Mononuclear cell (primary cell): Measurements from ENCODE around the gene SHB. TPM values are rescaled to one million over a fixed set of nuclear protein-coding genes. Genes with fewer than 3 reads are reported as not detected.

Experiments used
- H3K27me3 ChIP-seq: 2 replicates; pipeline ENCODE4 v1.6.0; 2011; ENCODE audit warnings: low read length, control low read depth; ENCODE audit not compliant: insufficient read depth
- H3K4me1 ChIP-seq: 2 replicates; pipeline ENCODE4 v1.5.1; 2011; ENCODE audit warnings: mild to moderate bottlenecking, low read length, control low read depth; ENCODE audit not compliant: insufficient read depth
- H3K4me3 ChIP-seq: 2 replicates; pipeline ENCODE4 v1.5.1; 2011; ENCODE audit warnings: mild to moderate bottlenecking, low read length, moderate library complexity
- H3K9me3 ChIP-seq: 2 replicates; pipeline ENCODE4 v1.5.1; 2011; ENCODE audit warnings: low read depth, mild to moderate bottlenecking, control low read depth, low read length
- total RNA-seq: library from RNA; depleted of rRNA; stranded (reverse); fragments of >200 nt; gene quantifications from one replicate; pipeline ENCODE4 v1.2.3, GENCODE V29; 2012

The SHB gene, protein sequence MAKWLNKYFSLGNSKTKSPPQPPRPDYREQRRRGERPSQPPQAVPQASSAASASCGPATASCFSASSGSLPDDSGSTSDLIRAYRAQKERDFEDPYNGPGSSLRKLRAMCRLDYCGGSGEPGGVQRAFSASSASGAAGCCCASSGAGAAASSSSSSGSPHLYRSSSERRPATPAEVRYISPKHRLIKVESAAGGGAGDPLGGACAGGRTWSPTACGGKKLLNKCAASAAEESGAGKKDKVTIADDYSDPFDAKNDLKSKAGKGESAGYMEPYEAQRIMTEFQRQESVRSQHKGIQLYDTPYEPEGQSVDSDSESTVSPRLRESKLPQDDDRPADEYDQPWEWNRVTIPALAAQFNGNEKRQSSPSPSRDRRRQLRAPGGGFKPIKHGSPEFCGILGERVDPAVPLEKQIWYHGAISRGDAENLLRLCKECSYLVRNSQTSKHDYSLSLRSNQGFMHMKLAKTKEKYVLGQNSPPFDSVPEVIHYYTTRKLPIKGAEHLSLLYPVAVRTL
- 5.2 TPM for total RNA-seq

DNA sequence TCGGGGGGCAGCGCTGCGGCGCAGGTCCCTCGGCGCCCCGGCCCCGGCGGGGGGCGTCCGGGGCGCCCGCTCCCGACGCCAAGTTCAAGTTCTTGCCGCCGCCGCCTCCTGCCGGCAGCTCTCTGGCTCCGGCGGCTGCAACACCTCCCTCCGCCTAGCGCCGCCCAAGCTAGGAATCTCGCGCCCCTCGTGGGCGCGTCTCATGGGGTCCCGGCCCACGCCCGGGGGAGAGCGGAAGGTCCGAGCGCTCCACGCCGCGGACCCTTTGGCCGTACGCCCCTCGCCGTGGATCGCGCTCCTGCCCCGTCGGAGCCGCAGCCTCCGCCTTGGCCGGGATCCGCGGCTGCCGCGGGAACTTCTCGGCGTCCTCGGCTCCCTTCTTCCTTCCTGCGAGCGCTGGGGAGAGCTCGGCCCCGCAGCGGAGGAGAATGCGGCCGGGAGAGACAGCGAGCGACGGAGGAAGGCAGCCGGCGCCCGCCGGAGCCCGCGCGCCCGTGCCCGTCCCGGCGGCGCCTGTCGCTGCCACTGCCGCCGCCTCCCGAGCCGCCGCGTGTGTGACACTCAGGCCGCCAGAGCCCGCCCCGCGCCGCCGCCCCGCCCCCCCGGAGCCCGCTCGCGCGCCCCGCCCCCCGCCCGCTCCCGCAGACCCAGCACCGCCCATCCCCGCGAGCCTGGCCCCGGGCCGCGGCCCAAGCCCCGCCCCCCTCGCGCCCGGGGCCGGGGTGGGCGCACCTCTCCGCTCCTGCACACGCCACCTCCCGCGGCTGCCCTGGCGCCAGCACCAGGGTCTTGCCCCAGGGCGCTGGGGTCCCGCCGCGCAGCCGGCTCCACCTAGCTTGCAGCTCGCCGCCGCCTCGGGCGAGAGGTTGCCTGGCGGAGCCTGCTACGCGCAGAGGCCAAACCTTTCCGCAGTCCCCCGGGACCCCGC, at the start of gene SHB:
SHB (minus strand) TSS at position 527 of the 928 bp plus-strand sequence. CDS start 582 bp downstream, outside the sequence.
- Histone ChIP-seq H3K9me3 (no peaks in the 10 kb centered on the region), H3K4me3 (peak within 1 kb of the TSS; percentile 64), H3K4me1 (peaks cover 32% of the 10 kb centered on the region), H3K27me3 (peaks cover 14% of the 10 kb centered on the region)

DNA sequence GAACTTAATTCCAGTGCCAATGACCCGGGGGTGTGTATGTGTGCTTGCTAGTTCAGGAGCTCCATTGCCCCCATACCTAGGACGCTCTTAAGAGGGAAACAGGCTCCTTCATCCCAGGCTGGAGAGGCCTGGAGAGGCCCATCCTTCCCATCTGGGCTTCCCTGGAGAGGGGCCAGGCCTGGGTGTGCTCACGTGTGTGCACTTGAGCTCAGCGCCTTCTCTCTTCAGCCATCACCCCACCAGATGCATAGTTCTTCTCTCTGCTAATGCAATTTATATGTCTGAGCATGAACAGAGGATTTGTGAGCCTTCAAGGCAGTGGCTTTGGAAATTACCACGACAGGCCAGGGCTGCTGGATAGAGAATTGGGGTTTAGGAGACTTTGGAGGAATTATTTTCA, 48.6 kb upstream of the SHB start:
- no peak overlapping the region for H3K4me3 ChIP-seq
- H3K4me1 ChIP-seq: no peaks in the 10 kb centered on the region
- no peaks in the 10 kb centered on the region for H3K27me3 ChIP-seq
- H3K9me3 ChIP-seq: no peaks in the 10 kb centered on the region

DNA sequence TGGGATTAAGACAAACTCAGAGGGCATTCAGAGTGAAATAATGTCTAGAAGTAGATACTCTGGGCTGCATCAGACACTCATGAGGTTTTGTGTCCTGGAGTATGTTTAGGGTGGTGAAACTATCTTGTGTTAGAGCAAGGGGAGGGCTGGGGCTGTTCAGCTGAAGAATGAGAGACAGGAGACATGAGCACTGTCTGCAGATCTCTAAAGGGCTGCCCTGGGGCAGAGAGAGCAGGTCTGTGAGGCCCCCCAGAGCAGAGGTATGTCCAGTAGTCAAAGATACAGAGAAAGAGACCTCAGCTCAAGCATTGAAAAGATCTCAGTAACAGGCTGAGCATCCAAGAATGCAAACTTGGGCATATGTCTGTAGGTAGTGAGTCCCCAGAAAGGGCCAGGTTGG, 45.9 kb upstream of the SHB start:
- no peaks in the 10 kb centered on the region for H3K9me3 ChIP-seq
- H3K27me3 ChIP-seq: no peaks in the 10 kb centered on the region

DNA sequence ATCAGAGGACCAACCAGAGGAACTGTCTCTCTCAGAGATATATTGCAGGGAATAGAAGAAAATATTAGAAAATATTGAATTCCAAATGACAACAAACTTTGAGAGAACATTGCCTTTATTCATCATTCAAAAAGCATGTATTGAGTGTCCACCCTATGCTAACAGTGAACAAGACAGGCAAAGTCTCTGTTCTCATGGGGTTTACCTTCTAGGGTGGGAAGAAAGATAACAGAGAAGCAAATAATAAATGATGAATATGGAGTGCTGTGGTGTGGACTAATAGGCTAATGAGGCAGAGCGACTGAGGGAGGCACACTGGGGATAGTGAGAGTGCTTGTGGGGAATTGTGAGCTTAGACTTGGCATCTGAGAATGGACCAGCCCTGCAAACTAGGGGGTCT, 43.4 kb upstream of the SHB start:
- Histone ChIP-seq H3K9me3 (no peaks in the 10 kb centered on the region), H3K27me3 (no peaks in the 10 kb centered on the region), H3K4me1 (no peaks in the 10 kb centered on the region), H3K4me3 (no peak overlapping the region)

More for the DNA sequence above, 45.9 kb upstream of the SHB start:
- no peaks in the 10 kb centered on the region for H3K4me1 ChIP-seq
- no peak overlapping the region for H3K4me3 ChIP-seq

DNA sequence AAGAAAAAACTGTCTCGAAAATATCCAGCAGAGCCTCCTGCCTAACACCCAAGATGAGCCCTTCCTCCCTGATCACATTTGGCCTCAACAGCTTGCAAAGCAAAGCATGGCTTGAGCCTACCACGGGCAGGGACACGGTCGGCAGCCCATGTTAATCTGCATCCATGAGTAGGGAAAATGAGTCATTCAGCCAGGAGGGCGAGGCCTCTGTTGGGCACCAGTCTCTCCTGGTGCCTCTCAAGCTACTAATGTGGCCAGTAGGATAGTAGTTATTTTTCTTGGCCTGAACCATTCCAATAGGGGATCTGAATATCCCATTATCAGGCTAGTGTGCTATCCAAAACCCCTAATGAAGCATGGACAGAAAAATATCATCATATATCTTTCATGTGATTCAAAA, 43.0 kb upstream of the SHB start:
- H3K4me1 ChIP-seq: no peaks in the 10 kb centered on the region
- no peaks in the 10 kb centered on the region for H3K27me3 ChIP-seq
- H3K4me3 ChIP-seq: no peak overlapping the region
- H3K9me3 ChIP-seq: no peaks in the 10 kb centered on the region

DNA sequence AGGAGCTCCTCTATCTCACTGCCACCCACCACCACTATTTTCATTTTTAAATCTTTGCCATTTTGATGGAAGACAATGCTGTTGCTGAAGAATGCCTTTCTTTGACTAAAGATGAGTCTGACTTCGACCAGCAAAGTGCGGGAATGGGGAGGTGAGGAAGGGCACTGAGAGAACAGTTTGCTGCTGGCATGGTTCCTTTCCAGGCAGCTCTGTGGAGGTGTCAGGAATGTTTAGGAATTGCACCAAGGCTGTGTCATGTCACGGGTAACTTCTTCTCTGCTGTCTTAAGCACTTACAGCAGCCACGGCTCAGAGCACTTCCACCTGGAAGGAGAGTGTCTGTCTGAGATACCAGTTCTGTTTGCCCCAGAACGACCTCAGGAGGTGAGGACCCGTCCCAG, 41.4 kb upstream of the SHB start:
- H3K4me1 ChIP-seq: no peaks in the 10 kb centered on the region
- H3K27me3 ChIP-seq: no peaks in the 10 kb centered on the region
- no peak overlapping the region for H3K4me3 ChIP-seq
- no peaks in the 10 kb centered on the region for H3K9me3 ChIP-seq

DNA sequence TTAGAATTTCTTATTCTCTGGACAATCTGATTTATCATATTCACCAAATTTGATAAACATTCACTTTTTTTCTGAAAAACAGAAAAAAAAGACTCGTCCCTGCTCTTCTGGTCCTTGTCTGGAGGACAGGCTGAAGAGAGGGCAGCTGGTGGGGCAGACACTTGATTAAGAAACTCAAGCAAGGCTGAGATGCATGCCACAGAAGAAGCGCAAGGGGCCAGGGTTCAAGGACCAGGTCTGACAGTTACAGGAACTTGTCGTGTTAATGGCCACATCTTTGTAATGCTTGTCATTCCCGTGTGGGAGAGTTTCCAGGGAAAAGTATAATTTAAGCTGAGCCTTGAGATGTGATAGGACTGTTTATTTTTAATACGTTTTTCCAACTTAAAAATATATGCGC, 40.6 kb upstream of the SHB start:
- Histone ChIP-seq H3K9me3 (no peaks in the 10 kb centered on the region), H3K4me1 (no peaks in the 10 kb centered on the region), H3K4me3 (no peak overlapping the region), H3K27me3 (no peaks in the 10 kb centered on the region)

DNA sequence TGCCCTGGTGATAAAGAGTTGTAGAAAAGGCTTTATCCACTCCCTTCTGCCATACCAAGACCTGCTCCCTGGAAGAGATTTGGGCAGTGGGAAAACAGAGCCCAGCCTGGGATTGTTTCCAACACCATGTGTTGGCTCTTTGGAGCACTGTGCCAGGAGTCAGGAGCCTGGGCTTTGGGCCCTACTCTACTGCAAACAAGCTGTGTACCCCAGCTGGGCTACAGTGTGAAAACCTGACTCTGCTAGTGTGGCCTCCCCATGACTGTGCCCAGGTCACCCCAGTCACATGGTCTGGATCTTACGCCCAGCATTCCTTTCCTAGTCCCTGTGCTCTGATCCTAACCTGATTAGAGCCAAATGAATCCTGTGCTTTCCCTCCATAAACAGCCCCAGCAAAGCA, 39.3 kb upstream of the SHB start:
- Histone ChIP-seq H3K9me3 (no peaks in the 10 kb centered on the region), H3K4me1 (no peaks in the 10 kb centered on the region), H3K27me3 (no peaks in the 10 kb centered on the region), H3K4me3 (no peak overlapping the region)

DNA sequence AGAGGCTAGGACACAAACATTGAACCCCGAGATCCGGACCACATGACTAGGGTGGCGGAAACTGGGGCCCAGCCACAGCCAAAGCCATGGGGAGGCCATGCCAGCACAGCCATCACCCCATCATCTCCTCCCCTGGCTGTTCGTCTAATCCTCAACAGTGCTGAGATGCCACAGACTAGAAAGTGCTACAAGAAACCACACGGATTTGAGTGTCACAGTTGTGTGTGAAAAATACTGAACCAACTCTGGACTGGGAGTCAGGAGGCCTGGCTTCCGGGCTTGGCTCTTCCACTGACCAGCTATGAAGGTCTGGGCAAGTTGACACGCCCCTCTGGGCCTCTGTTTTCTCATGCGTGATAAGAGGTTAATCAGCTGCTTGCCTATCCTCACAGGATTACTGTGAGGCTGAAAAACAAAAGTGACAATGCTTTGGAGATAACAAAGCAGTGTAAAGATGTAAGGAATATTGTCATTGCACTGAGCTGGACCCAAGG, 38.8 kb upstream of the SHB start:
- H3K4me3 ChIP-seq: no peak overlapping the region
- no peaks in the 10 kb centered on the region for H3K9me3 ChIP-seq

DNA sequence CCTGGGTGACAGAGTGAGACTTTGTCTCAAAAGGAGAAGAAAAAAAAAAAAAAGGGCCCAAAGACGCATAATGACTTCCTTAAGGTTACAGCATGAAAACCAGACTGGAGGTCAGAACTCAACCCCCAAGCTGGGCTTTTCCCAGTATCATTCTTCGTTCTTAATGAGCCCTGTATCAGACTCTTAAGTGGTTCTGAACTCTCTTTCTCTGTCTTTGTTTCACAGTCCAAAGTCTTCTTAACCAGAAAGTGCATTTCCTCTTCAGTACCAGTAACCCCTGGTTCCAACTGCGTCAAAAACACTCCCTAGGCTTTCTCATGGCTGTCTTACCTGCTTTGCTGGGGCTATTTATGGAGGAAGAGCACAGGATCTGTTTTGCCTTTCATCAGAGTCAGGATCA, 38.4 kb upstream of the SHB start:
- Histone ChIP-seq H3K27me3 (no peaks in the 10 kb centered on the region), H3K4me3 (no peak overlapping the region), H3K9me3 (no peaks in the 10 kb centered on the region), H3K4me1 (no peaks in the 10 kb centered on the region)

More for the DNA sequence above, 38.8 kb upstream of the SHB start:
- H3K27me3 ChIP-seq: no peaks in the 10 kb centered on the region
- H3K4me1 ChIP-seq: no peaks in the 10 kb centered on the region

DNA sequence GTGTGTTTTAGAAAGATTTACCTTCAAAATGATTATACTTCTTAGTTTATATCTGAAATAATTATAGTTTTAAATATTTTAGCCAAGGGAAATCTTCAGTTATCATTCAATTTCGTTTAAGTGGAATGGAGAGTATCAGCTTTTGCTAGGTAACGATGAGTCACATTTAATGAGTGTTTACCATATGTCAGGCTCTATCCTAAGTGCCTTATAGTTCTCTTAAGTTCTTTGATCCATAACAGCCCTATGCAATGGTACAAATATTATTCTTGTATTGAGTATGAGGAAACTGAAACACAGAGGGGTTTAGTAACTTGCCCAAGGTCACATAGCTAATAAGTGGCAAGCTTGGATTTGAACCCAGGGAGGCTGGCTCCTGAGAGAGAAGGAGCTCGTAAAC, 37.5 kb upstream of the SHB start:
- Histone ChIP-seq H3K27me3 (no peaks in the 10 kb centered on the region), H3K4me3 (no peak overlapping the region), H3K4me1 (no peaks in the 10 kb centered on the region), H3K9me3 (no peaks in the 10 kb centered on the region)

DNA sequence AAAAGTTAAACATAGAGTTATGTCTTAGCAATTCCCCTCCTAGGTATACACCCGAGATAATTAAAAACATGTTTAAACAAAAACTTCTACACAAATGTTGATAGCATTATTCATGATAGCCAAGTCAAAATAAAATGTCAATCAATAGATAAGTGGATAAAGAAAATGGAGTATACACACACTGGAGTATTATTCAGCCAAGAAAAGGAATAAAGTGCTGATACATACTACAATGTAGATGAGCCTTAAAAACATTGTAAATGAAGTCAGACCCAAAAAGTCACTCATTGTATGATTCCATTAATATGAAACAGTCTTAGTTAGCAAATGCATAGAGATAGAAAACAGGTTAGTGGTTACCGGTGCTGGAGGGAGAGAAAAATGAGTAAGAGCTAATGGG, 34.3 kb upstream of the SHB start:
- Histone ChIP-seq H3K9me3 (no peaks in the 10 kb centered on the region), H3K27me3 (peaks cover 14% of the 10 kb centered on the region), H3K4me3 (no peak overlapping the region), H3K4me1 (no peaks in the 10 kb centered on the region)

DNA sequence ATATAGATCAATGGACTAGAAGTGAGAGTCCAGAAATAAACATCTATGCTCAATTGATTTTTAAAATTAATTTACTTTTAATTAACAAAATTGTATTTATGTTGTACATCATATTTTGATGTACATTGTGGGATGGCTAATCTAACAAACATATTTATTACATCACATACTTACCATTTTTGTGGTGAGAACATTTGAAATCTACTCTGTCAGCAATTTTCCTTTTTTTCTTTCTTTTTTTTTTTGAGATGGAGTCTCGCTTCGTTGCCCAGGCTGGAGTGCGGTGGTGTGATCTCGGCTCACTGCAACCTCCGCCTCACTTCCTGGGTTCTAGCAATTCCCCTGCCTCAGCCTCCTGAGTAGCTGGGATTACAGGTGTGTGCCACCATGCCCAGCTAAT, 32.4 kb upstream of the SHB start:
- no peaks in the 10 kb centered on the region for H3K9me3 ChIP-seq
- H3K27me3 ChIP-seq: peaks cover 14% of the 10 kb centered on the region
- H3K4me3 ChIP-seq: no peak overlapping the region
- H3K4me1 ChIP-seq: no peaks in the 10 kb centered on the region

DNA sequence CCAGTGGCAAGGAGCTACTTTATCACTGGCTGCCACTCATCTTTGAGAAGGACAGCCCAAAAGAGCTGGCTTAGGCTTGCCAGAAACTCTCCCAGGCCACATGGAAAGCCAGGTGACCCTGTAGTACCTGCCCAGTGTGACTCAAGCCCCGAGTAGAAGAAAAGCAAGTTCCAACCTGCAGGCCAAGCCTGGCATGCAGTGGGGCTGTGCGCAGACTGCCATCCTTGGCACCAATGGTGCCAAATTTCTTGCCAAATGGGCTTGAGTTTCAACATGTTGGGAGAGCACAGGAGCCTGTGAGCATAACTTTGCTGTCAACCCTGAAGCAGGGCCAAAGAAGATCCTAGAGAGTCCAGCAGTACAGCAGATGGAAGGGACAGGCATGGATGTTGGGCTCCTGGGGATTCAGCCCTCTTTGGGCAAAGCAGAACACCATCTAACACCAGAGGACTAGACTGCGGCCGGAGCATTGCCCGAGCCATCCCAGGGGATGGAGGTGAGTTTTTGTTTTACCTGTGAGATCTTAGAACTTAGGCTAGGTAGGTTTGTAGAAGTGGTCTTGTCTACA, 27.3 kb upstream of the SHB start:
- Histone ChIP-seq H3K27me3 (peaks cover 16% of the 10 kb centered on the region), H3K4me3 (no peak overlapping the region)

DNA sequence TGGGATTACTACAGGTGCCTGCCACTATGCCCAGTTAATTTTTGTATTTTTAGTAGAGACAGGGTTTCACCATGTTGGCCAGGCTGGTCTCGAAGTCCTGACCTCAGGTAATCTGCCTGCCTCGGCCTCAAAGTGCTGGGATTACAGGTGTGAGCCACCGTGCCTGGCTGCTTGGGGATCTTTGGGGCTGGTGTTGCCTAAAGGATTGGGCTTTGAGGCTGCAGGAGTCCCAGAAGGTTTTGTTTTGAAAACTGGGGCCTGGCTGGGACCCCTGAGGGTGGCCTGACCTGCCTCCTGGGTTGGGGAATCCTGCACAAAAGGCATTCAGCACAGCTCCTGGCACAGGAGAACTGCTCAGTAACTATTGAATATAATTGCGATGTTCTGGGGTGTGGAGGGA, 25.1 kb upstream of the SHB start:
- Histone ChIP-seq H3K4me1 (no peaks in the 10 kb centered on the region), H3K27me3 (peaks cover 7% of the 10 kb centered on the region), H3K9me3 (no peaks in the 10 kb centered on the region), H3K4me3 (no peak overlapping the region)

More for the DNA sequence above, 27.3 kb upstream of the SHB start:
- H3K4me1 ChIP-seq: no peaks in the 10 kb centered on the region
- no peaks in the 10 kb centered on the region for H3K9me3 ChIP-seq
